DOHH2 (cell line): ENCODE data around the gene VPS4A.

Experiments used
- H3F3A ChIP-seq: fragments of 200-600 bp; sonication (generic), shearing (Covaris generic); 2 replicates; pipeline ENCODE4 v1.6.0; 2016; ENCODE audit warnings: antibody characterized with exemption, mild to moderate bottlenecking; ENCODE audit not compliant: control insufficient read depth, insufficient read depth
- H3K27ac ChIP-seq: fragments of 200-600 bp; sonication (generic); 2 replicates; pipeline ENCODE4 v1.5.1; 2014; ENCODE audit warnings: low read depth, mild to moderate bottlenecking, low read length, moderate library complexity
- H3K27me3 ChIP-seq: fragments of 200-600 bp; sonication (generic); 2 replicates; pipeline ENCODE4 v1.6.1; 2014; ENCODE audit warnings: mild to moderate bottlenecking, low read length, mixed read lengths; ENCODE audit not compliant: control insufficient read depth
- H3K36me3 ChIP-seq: fragments of 200-600 bp; sonication (generic); 2 replicates; pipeline ENCODE4 v1.6.1; 2014; ENCODE audit warnings: mild to moderate bottlenecking, low read length, moderate library complexity, mixed read lengths; ENCODE audit not compliant: control insufficient read depth
- H3K4me1 ChIP-seq: fragments of 200-600 bp; sonication (generic); 2 replicates; pipeline ENCODE4 v1.6.1; 2014; ENCODE audit warnings: mild to moderate bottlenecking, low read length, mixed read lengths; ENCODE audit not compliant: control insufficient read depth
- H3K4me2 ChIP-seq: fragments of 200-600 bp; sonication (generic); 2 replicates; pipeline ENCODE4 v1.6.0; 2014; ENCODE audit warnings: mild to moderate bottlenecking, low read length, moderate library complexity
- H3K4me3 ChIP-seq: fragments of 200-600 bp; sonication (generic); 2 replicates; pipeline ENCODE4 v1.5.1; 2014; ENCODE audit warnings: mild to moderate bottlenecking, low read length, mixed read lengths
- H3K79me2 ChIP-seq: fragments of 200-600 bp; sonication (generic); 2 replicates; pipeline ENCODE4 v1.6.1; 2014; ENCODE audit warnings: mild to moderate bottlenecking, low read length, mixed read lengths; ENCODE audit not compliant: control insufficient read depth
- H3K9me2 ChIP-seq: fragments of 200-600 bp; sonication (generic); replicated peaks from 2 replicates; pipeline ENCODE4 v1.6.1; 2014; ENCODE audit warnings: mild to moderate bottlenecking, low read length, mixed read lengths; ENCODE audit not compliant: control insufficient read depth
- H3K9me3 ChIP-seq: fragments of 200-600 bp; sonication (generic); 2 replicates; pipeline ENCODE4 v1.6.1; 2014; ENCODE audit warnings: antibody characterized with exemption, low read length, mixed read lengths; ENCODE audit not compliant: control insufficient read depth, insufficient read depth
- H4K20me1 ChIP-seq: fragments of 200-600 bp; sonication (generic); 2 replicates; pipeline ENCODE4 v1.6.0; 2014; ENCODE audit warnings: low read depth, mild to moderate bottlenecking, antibody characterized with exemption, low read length, moderate library complexity; ENCODE audit not compliant: control insufficient read depth, insufficient read depth
- EZH2phosphoT487 ChIP-seq: fragments of 200-600 bp; sonication (generic); IDR thresholded peaks from 2 replicates; pipeline ENCODE4 v1.6.1; 2017; ENCODE audit warnings: borderline replicate concordance, mild to moderate bottlenecking, antibody characterized with exemption, low read length, moderate library complexity, mixed read lengths
- TF ChIP-seq, protein P1 (sequence below): fragments of 200-600 bp; sonication (generic); IDR thresholded peaks from one replicate; pipeline ENCODE4 v1.5.1; 2014; ENCODE audit warnings: antibody characterized with exemption, mild to moderate bottlenecking, low read depth, low read length; ENCODE audit not compliant: poor library complexity, severe bottlenecking

VPS4A gene

DNA sequence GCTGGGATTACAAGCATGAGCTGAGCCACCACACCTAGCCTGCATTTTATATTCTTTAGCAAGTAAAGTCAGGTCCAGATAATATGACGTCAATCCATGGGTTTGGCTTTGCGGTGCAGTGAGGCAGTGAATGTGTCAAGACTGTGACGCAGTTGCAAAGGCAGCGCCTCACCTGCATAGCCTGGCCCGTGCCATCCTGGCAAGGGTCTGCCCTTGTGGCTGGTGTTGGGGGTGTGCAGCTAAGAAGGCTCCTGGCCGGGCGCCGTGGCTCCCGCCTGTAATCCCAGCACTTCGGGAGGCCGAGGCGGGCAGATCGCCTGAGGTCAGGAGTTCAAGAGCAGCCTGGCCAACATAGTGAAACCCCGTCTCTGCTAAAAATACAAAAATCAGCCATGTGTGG, 12.3 kb downstream of the VPS4A start:
- Histone ChIP-seq H3K27ac (no peak overlapping the region), H3K4me1 (peaks cover 38% of the 10 kb centered on the region), H3K27me3 (no peaks in the 10 kb centered on the region), H3F3A (peaks cover 10% of the 10 kb centered on the region), H3K79me2 (peaks cover 83% of the 10 kb centered on the region), H3K4me3 (no peak overlapping the region), H3K4me2 (no peak overlapping the region), H3K36me3 (peaks cover 98% of the 10 kb centered on the region), H4K20me1 (peaks cover 25% of the 10 kb centered on the region; the same call in 1 of the 2 replicates), H3K9me2 (no peaks in the 10 kb centered on the region), H3K9me3 (no peaks in the 10 kb centered on the region)
- TF ChIP-seq, protein P1, sequence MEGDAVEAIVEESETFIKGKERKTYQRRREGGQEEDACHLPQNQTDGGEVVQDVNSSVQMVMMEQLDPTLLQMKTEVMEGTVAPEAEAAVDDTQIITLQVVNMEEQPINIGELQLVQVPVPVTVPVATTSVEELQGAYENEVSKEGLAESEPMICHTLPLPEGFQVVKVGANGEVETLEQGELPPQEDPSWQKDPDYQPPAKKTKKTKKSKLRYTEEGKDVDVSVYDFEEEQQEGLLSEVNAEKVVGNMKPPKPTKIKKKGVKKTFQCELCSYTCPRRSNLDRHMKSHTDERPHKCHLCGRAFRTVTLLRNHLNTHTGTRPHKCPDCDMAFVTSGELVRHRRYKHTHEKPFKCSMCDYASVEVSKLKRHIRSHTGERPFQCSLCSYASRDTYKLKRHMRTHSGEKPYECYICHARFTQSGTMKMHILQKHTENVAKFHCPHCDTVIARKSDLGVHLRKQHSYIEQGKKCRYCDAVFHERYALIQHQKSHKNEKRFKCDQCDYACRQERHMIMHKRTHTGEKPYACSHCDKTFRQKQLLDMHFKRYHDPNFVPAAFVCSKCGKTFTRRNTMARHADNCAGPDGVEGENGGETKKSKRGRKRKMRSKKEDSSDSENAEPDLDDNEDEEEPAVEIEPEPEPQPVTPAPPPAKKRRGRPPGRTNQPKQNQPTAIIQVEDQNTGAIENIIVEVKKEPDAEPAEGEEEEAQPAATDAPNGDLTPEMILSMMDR = no peak
- no peak for TF ChIP-seq EZH2phosphoT487

DNA sequence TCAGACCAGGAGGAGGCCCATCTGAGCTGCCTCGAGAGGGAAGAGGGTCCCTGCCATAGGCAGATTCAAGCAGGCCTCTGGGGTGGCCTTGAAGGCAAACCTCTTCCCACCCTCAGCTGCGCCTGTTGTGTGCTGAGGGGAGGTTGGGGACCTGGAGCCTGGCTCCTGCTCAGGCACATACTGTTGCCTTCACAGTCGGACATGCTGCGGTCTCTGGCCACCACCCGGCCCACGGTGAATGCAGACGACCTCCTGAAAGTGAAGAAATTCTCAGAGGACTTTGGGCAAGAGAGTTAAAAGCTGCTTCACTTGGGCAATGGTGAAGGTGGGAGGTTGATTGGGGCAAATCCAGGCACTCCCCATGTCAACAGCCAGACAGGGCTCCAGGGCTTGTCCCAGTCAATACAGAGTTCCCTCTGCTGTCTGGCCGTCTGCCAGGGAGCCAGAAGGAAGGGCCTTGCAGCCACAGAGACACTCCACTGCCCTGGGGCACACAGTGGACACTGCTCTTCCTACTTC, 12.9 kb downstream of the VPS4A start:
- H3K79me2 ChIP-seq = peaks cover 90% of the 10 kb centered on the region
- H3K9me2 ChIP-seq = no peaks in the 10 kb centered on the region
- H3K27ac ChIP-seq = no peak overlapping the region
- peaks cover 32% of the 10 kb centered on the region; the same call in 1 of the 2 replicates for H4K20me1 ChIP-seq
- peaks cover 98% of the 10 kb centered on the region for H3K36me3 ChIP-seq
- H3K4me3 ChIP-seq = no peak overlapping the region
- no peaks in the 10 kb centered on the region for H3K9me3 ChIP-seq
- TF ChIP-seq EZH2phosphoT487 = no peak
- TF ChIP-seq, protein P1 = no peak
- no peaks in the 10 kb centered on the region for H3K27me3 ChIP-seq
- no peak overlapping the region for H3K4me2 ChIP-seq
- peaks cover 45% of the 10 kb centered on the region for H3K4me1 ChIP-seq
- peaks cover 11% of the 10 kb centered on the region for H3F3A ChIP-seq

DNA sequence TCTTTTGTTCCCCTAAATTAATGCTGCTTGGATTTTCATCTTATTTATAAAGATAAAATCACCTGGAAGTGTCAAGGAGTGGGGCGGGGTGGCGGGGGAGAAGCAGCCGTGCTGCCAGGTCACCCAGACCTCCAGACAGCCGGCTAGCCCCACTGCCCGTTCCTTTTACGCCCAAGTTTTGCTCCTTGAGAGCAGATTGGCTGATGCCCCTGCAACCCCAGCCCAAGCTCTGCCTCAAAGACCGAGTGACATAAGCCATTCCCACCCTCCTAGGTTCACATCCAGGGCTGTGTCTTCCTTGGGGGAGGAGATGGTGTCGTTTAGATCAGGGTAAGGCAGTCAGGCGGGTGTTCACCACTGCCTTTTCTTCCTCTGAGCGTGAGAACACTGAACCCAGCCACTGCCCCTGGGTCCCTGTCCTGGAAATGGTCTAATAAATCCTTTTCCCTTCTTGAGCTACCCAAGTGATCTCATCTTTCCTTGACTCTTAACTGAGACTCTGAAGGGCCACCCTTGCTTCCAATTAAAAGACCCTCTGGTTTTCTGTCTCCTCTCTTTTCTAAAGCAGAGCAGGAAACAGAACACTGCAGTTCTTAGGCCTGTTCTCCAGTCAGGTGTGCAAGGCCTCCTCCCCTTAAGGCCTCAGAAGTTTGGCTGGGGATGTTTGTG, 13.6 kb downstream of the VPS4A start:
- no peak overlapping the region for H3K4me3 ChIP-seq
- peaks cover 50% of the 10 kb centered on the region for H3K4me1 ChIP-seq
- peaks cover 36% of the 10 kb centered on the region; the same call in 1 of the 2 replicates for H4K20me1 ChIP-seq
- no peaks in the 10 kb centered on the region for H3K9me3 ChIP-seq
- TF ChIP-seq EZH2phosphoT487 = no peak
- TF ChIP-seq, protein P1 = no peak
- H3K27ac ChIP-seq = no peak overlapping the region
- peaks cover 96% of the 10 kb centered on the region for H3K79me2 ChIP-seq
- no peaks in the 10 kb centered on the region for H3K9me2 ChIP-seq
- no peaks in the 10 kb centered on the region for H3K27me3 ChIP-seq
- H3F3A ChIP-seq = peaks cover 11% of the 10 kb centered on the region
- H3K4me2 ChIP-seq = no peak overlapping the region
- H3K36me3 ChIP-seq = peaks cover 98% of the 10 kb centered on the region
